ENCODE data around the gene ATP13A3. TPM values are rescaled to one million over a fixed set of nuclear protein-coding genes. Genes with fewer than 3 reads are reported as not detected.

Gene ATP13A3
- total and polyA plus RNA-seq, 10 of the 15 experiments (the other 5 are each of a cell fraction or from before 2014, with no cell fraction given): 14.0 to 108 (median 69.5) TPM

DNA sequence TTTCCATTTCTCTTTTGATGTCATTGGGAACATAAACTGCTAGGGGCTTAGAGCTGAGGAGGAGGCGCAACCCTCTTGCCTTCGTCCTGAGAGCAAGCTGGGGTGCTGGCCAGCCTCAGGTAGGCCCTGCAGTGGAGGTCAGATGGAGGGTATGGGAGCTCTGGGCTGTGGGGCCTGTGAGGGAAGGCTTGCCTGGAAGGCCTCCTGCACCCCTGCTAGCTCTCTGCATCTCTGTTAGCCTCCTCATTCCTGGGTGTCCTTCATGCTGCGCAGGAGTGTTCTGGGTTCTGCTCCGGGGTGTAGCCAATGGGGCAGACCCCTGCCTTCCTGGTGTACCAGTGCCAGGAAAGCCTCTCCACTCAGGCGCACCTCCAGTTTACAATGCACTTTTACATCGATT is 99.5 kb downstream of the ATP13A3 start:
- in situ Hi-C loops (cut with MboI): no loop called here
- intact Hi-C loops (cut with micrococcal nuclease; ENCODE audit: unreplicated experiment): no loop called here
- ChIA-PET RAD21 (ENCODE audit: unreplicated experiment) (no interaction called here), SMC1A (ENCODE audit: uncharacterized antibody, unreplicated experiment) (no interaction called here), POLR2A (no interaction called here), CTCF (interaction anchor here (0.8 kb wide), 1 partner anchor 54 kb away, joined by 3 read pairs; no protein-coding TSS in a partner anchor)
- no peak overlapping the region for H2AFZ ChIP-seq (ENCODE audit: control insufficient read depth, low read depth, low read length)
- H3K9me3 ChIP-seq (replicated peaks; ENCODE audit: control insufficient read depth, insufficient read depth, low read length): peaks cover 2% of the 10 kb centered on the region; the same call in 1 of the 3 replicates
- no peak overlapping the region for H3K4me3 ChIP-seq
- WGBS (ENCODE audit: insufficient coverage, insufficient replicate concordance, low lambda C conversion rate, missing lambda C conversion rate): 59% methylated on average over 6 of the region's 6 CpGs
- BruUV-seq (replicated peaks): no TSS peak
- H3K4me1 ChIP-seq (ENCODE audit: control insufficient read depth, insufficient read depth, low read length): no peaks in the 10 kb centered on the region
- DNase-seq (ENCODE audit: low read depth, low spot score) (no peak), ATAC-seq (no peak), FAIRE-seq (no peak)
- no peaks in the 10 kb centered on the region for H4K20me1 ChIP-seq (ENCODE audit: control insufficient read depth, insufficient read depth)
- H3K36me3 ChIP-seq (ENCODE audit: control insufficient read depth in 2 of 2, insufficient read depth in 2 of 2, low read length in 1 of 2): no peaks in the 10 kb centered on the region
- TF ChIP-seq RAD21 (IDR thresholded peaks at IDR 0.05; ENCODE audit: insufficient read depth, low read depth, low read length): no peak
- H3K27me3 ChIP-seq (replicated peaks in 1 of 2; ENCODE audit: control insufficient read depth in 2 of 2, insufficient read depth in 2 of 2, low read length in 1 of 2): no peaks in the 10 kb centered on the region
- H3K4me2 ChIP-seq (ENCODE audit: control insufficient read depth, insufficient read depth): no peak overlapping the region
- no peaks in the 10 kb centered on the region for H3K79me2 ChIP-seq (ENCODE audit: control insufficient read depth, insufficient read depth, low read length)
- no peak overlapping the region for H3K9ac ChIP-seq (ENCODE audit: control insufficient read depth, insufficient read depth, low read length)
- H3K27ac ChIP-seq (ENCODE audit: control insufficient read depth, insufficient read depth): no peak overlapping the region

DNA sequence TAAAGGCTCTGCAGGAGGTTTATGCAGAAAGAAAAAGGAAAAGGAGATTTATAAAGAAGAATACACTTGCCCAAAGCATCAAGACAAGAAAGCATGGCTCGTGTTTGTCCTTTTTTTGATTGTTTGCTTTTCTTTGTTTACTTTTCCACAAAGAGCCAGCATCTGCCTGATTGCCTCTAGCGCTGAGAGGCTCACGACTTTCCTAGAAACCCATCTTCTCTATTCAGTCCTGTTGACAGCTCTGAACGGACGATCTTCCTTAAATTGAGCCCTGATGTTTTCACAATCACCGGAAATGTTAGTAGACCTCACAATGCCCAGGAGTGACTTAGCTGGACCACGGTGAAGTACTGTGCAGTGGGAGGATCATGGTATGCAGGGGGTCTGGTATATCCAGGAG is 100.2 kb downstream of the ATP13A3 start:
- ChIA-PET CTCF (interaction anchor here (1.1 kb wide), 1 partner anchor 53 kb away, joined by 4 read pairs; no protein-coding TSS in a partner anchor), RAD21 (ENCODE audit: unreplicated experiment) (no interaction called here), SMC1A (ENCODE audit: uncharacterized antibody, unreplicated experiment) (no interaction called here), POLR2A (no interaction called here)
- no peaks in the 10 kb centered on the region for H4K20me1 ChIP-seq (ENCODE audit: control insufficient read depth, insufficient read depth)
- no peak for FAIRE-seq
- no TSS peak for BruUV-seq (replicated peaks)
- in situ Hi-C loops (cut with MboI) (no loop called here), intact Hi-C loops (cut with micrococcal nuclease; ENCODE audit: unreplicated experiment) (no loop called here)
- no peaks in the 10 kb centered on the region for H3K79me2 ChIP-seq (ENCODE audit: control insufficient read depth, insufficient read depth, low read length)
- H3K9ac ChIP-seq (ENCODE audit: control insufficient read depth, insufficient read depth, low read length): no peak overlapping the region
- TF ChIP-seq NR2F1 (conservative IDR thresholded peaks at IDR 0.05): no peak
- TF ChIP-seq CREB1 (IDR thresholded peaks at IDR 0.05; ENCODE audit: low read depth): no peak
- no peak for TF ChIP-seq NFIC (IDR thresholded peaks at IDR 0.05; ENCODE audit: low read depth, low read length)
- TF ChIP-seq JUND (IDR thresholded peaks at IDR 0.05; ENCODE audit: low read depth, low read length): no peak
- TF ChIP-seq, protein P1, sequence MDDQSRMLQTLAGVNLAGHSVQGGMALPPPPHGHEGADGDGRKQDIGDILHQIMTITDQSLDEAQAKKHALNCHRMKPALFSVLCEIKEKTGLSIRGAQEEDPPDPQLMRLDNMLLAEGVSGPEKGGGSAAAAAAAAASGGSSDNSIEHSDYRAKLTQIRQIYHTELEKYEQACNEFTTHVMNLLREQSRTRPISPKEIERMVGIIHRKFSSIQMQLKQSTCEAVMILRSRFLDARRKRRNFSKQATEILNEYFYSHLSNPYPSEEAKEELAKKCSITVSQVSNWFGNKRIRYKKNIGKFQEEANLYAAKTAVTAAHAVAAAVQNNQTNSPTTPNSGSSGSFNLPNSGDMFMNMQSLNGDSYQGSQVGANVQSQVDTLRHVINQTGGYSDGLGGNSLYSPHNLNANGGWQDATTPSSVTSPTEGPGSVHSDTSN (IDR thresholded peaks at IDR 0.05; ENCODE audit: insufficient replicate concordance, low read depth, low read length): no peak
- TF ChIP-seq HDAC6 (IDR thresholded peaks at IDR 0.05; ENCODE audit: unreplicated experiment): no peak
- no peak for TF ChIP-seq ETV6 (conservative IDR thresholded peaks at IDR 0.05 in 1 of 2, IDR thresholded peaks at IDR 0.05 in 1 of 2; ENCODE audit: borderline replicate concordance in 1 of 2, low read depth in 1 of 2)
- TF ChIP-seq RCOR1 (conservative IDR thresholded peaks at IDR 0.05; ENCODE audit: low read depth, low read length): no peak
- TF ChIP-seq, protein P2, sequence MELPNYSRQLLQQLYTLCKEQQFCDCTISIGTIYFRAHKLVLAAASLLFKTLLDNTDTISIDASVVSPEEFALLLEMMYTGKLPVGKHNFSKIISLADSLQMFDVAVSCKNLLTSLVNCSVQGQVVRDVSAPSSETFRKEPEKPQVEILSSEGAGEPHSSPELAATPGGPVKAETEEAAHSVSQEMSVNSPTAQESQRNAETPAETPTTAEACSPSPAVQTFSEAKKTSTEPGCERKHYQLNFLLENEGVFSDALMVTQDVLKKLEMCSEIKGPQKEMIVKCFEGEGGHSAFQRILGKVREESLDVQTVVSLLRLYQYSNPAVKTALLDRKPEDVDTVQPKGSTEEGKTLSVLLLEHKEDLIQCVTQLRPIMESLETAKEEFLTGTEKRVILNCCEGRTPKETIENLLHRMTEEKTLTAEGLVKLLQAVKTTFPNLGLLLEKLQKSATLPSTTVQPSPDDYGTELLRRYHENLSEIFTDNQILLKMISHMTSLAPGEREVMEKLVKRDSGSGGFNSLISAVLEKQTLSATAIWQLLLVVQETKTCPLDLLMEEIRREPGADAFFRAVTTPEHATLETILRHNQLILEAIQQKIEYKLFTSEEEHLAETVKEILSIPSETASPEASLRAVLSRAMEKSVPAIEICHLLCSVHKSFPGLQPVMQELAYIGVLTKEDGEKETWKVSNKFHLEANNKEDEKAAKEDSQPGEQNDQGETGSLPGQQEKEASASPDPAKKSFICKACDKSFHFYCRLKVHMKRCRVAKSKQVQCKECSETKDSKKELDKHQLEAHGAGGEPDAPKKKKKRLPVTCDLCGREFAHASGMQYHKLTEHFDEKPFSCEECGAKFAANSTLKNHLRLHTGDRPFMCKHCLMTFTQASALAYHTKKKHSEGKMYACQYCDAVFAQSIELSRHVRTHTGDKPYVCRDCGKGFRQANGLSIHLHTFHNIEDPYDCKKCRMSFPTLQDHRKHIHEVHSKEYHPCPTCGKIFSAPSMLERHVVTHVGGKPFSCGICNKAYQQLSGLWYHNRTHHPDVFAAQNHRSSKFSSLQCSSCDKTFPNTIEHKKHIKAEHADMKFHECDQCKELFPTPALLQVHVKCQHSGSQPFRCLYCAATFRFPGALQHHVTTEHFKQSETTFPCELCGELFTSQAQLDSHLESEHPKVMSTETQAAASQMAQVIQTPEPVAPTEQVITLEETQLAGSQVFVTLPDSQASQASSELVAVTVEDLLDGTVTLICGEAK (IDR thresholded peaks at IDR 0.05; ENCODE audit: borderline replicate concordance): no peak
- no peak for TF ChIP-seq NBN (IDR thresholded peaks at IDR 0.05)
- TF ChIP-seq CBX3 (IDR thresholded peaks at IDR 0.05; ENCODE audit: borderline replicate concordance, low read depth): no peak
- TF ChIP-seq RELA (IDR thresholded peaks at IDR 0.05; ENCODE audit: borderline replicate concordance, partially characterized antibody): no peak
- no peak overlapping the region for H3K4me2 ChIP-seq (ENCODE audit: control insufficient read depth, insufficient read depth)
- no peaks in the 10 kb centered on the region for H3K27me3 ChIP-seq (replicated peaks in 1 of 2; ENCODE audit: control insufficient read depth in 2 of 2, insufficient read depth in 2 of 2, low read length in 1 of 2)
- no peaks in the 10 kb centered on the region for H3K4me1 ChIP-seq (ENCODE audit: control insufficient read depth, insufficient read depth, low read length)
- 37% methylated on average over 7 of the region's 7 CpGs for WGBS (ENCODE audit: insufficient coverage, insufficient replicate concordance, low lambda C conversion rate, missing lambda C conversion rate)
- H2AFZ ChIP-seq (ENCODE audit: control insufficient read depth, low read depth, low read length): no peak overlapping the region
- DNase-seq (ENCODE audit: low read depth, low spot score): no peak
- no peak overlapping the region for H3K4me3 ChIP-seq
- H3K36me3 ChIP-seq (ENCODE audit: control insufficient read depth in 2 of 2, insufficient read depth in 2 of 2, low read length in 1 of 2): no peaks in the 10 kb centered on the region
- no peak for ATAC-seq
- no peak overlapping the region for H3K27ac ChIP-seq (ENCODE audit: control insufficient read depth, insufficient read depth)
- H3K9me3 ChIP-seq (replicated peaks; ENCODE audit: control insufficient read depth, insufficient read depth, low read length): peaks cover 2% of the 10 kb centered on the region; the same call in 1 of the 3 replicates
